ENCODE results near the gene MATN1.

GRCh38 chr1:30701258-30701633 lies 22.1 kb downstream of the MATN1 start:
- TF ChIP-seq RNF2 (IDR thresholded peaks at IDR 0.05; ENCODE audit: borderline replicate concordance, low read depth) (no peak), CTCF (IDR thresholded peaks at IDR 0.05) (no peak), MAX (IDR thresholded peaks at IDR 0.05) (no peak), RAD21 (conservative IDR thresholded peaks at IDR 0.05 in 1 of 2, IDR thresholded peaks at IDR 0.05 in 1 of 2) (no peak), E2F6 (IDR thresholded peaks at IDR 0.05; ENCODE audit: borderline replicate concordance, low read depth) (no peak), POLR2A (IDR thresholded peaks at IDR 0.05; ENCODE audit: low read length) (no peak), BHLHE40 (IDR thresholded peaks at IDR 0.05; ENCODE audit: low read depth, low read length) (no peak), BCL3 (IDR thresholded peaks at IDR 0.05) (no peak), ESRRA (IDR thresholded peaks at IDR 0.05; ENCODE audit: borderline replicate concordance, low read length) (no peak), ELK1 (IDR thresholded peaks at IDR 0.05; ENCODE audit: low read depth, low read length) (no peak), CEBPB (IDR thresholded peaks at IDR 0.05) (no peak), HDAC2 (IDR thresholded peaks at IDR 0.05) (no peak)
